HCT116 (cell line): ENCODE data around the gene ISL2.

Experiments used
- CBX3 ChIP-seq: IDR thresholded peaks from 2 replicates; pipeline ENCODE4 v1.6.1; 2012; ENCODE audit warnings: low read depth
- EGR1 ChIP-seq: IDR thresholded peaks from 2 replicates; pipeline ENCODE4 v1.6.1; 2012; ENCODE audit warnings: low read depth
- EZH2 ChIP-seq: fragments of 200-600 bp; sonication (generic); IDR thresholded peaks from 2 replicates; pipeline ENCODE4 v1.6.1; 2017; ENCODE audit warnings: antibody characterized with exemption, mixed run types
- EZH2phosphoT487 ChIP-seq: fragments of 200-600 bp; IDR thresholded peaks from 2 replicates; pipeline ENCODE4 v1.6.1; 2018; ENCODE audit warnings: antibody characterized with exemption, borderline replicate concordance
- MAX ChIP-seq: IDR thresholded peaks from 2 replicates; pipeline ENCODE4 v1.6.1; 2012
- POLR2AphosphoS5 ChIP-seq: IDR thresholded peaks from 2 replicates; pipeline ENCODE4 v1.6.1; 2011; ENCODE audit warnings: mild to moderate bottlenecking, low read depth, low read length, moderate library complexity
- RAD21 ChIP-seq: IDR thresholded peaks from 2 replicates; pipeline ENCODE4 v1.6.1; 2012; ENCODE audit warnings: low read depth, mild to moderate bottlenecking
- SP1 ChIP-seq: IDR thresholded peaks from 2 replicates; pipeline ENCODE4 v1.6.1; 2012; ENCODE audit warnings: low read depth
- SRF ChIP-seq: IDR thresholded peaks from 2 replicates; pipeline ENCODE4 v1.6.1; 2012; ENCODE audit warnings: low read depth
- YY1 ChIP-seq: IDR thresholded peaks from 2 replicates; pipeline ENCODE4 v1.6.1; 2011; ENCODE audit warnings: low read length, low read depth, moderate library complexity, mild to moderate bottlenecking; ENCODE audit not compliant: insufficient replicate concordance; ENCODE audit errors: extremely low read depth
- TF ChIP-seq, protein P1 (sequence below), 3 experiments: fragments of 200-600 bp in 1 of 3; sonication (generic) in 1 of 3; IDR thresholded peaks in 2 of 3; conservative IDR thresholded peaks in 1 of 3; 2 replicates each; pipeline ENCODE4 v1.5.1; 2012 to 2017; ENCODE audit warnings: low read depth in 2 of 3, low read length in 2 of 3, antibody characterized with exemption in 1 of 3, borderline replicate concordance in 1 of 3, control low read depth in 1 of 3, mild to moderate bottlenecking in 1 of 3, mixed read lengths in 1 of 3, mixed run types in 1 of 3, moderate library complexity in 1 of 3; ENCODE audit not compliant: insufficient read depth in 1 of 3
- TF ChIP-seq, protein P2 (sequence below): IDR thresholded peaks from 2 replicates; pipeline ENCODE4 v1.6.1; 2012
- TF ChIP-seq, protein P3 (sequence below): IDR thresholded peaks from 2 replicates; pipeline ENCODE4 v1.6.1; 2012; ENCODE audit warnings: low read depth

- TF ChIP-seq, protein P1, sequence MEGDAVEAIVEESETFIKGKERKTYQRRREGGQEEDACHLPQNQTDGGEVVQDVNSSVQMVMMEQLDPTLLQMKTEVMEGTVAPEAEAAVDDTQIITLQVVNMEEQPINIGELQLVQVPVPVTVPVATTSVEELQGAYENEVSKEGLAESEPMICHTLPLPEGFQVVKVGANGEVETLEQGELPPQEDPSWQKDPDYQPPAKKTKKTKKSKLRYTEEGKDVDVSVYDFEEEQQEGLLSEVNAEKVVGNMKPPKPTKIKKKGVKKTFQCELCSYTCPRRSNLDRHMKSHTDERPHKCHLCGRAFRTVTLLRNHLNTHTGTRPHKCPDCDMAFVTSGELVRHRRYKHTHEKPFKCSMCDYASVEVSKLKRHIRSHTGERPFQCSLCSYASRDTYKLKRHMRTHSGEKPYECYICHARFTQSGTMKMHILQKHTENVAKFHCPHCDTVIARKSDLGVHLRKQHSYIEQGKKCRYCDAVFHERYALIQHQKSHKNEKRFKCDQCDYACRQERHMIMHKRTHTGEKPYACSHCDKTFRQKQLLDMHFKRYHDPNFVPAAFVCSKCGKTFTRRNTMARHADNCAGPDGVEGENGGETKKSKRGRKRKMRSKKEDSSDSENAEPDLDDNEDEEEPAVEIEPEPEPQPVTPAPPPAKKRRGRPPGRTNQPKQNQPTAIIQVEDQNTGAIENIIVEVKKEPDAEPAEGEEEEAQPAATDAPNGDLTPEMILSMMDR (IDR thresholded peaks at IDR 0.05 in 2 of 3, conservative IDR thresholded peaks at IDR 0.05 in 1 of 3; ENCODE audit: borderline replicate concordance in 1 of 3, insufficient read depth in 1 of 3, low read depth in 2 of 3, low read length in 2 of 3) = no peak
- TF ChIP-seq, protein P2, sequence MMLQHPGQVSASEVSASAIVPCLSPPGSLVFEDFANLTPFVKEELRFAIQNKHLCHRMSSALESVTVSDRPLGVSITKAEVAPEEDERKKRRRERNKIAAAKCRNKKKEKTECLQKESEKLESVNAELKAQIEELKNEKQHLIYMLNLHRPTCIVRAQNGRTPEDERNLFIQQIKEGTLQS = no peak
- TF ChIP-seq MAX (no peak), SRF (no peak), SP1 (no peak), POLR2AphosphoS5 (no peak), EGR1 (no peak), YY1 (no peak), CBX3 (no peak), EZH2 (no peak), EZH2phosphoT487 (no peak), RAD21 (no peak)
- TF ChIP-seq, protein P3, sequence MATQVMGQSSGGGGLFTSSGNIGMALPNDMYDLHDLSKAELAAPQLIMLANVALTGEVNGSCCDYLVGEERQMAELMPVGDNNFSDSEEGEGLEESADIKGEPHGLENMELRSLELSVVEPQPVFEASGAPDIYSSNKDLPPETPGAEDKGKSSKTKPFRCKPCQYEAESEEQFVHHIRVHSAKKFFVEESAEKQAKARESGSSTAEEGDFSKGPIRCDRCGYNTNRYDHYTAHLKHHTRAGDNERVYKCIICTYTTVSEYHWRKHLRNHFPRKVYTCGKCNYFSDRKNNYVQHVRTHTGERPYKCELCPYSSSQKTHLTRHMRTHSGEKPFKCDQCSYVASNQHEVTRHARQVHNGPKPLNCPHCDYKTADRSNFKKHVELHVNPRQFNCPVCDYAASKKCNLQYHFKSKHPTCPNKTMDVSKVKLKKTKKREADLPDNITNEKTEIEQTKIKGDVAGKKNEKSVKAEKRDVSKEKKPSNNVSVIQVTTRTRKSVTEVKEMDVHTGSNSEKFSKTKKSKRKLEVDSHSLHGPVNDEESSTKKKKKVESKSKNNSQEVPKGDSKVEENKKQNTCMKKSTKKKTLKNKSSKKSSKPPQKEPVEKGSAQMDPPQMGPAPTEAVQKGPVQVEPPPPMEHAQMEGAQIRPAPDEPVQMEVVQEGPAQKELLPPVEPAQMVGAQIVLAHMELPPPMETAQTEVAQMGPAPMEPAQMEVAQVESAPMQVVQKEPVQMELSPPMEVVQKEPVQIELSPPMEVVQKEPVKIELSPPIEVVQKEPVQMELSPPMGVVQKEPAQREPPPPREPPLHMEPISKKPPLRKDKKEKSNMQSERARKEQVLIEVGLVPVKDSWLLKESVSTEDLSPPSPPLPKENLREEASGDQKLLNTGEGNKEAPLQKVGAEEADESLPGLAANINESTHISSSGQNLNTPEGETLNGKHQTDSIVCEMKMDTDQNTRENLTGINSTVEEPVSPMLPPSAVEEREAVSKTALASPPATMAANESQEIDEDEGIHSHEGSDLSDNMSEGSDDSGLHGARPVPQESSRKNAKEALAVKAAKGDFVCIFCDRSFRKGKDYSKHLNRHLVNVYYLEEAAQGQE = no peak
Observed at GRCh38 chr15:76342382-76343201, 6.0 kb downstream of the ISL2 start.
